DND-41 (cell line): ENCODE results near the gene TMED5.
"Not testable (repeated sequence)": the region's sequence is repeated elsewhere in the genome, so short reads cannot be mapped to it uniquely, and the experiment has no call there.

Experiments
- ATAC-seq: fragments of 200-7000 bp; cut with Tn5 transposase; 3 replicates; pipeline ENCODE4 v1.9.1; 2021; ENCODE audit warnings: low read depth; ENCODE audit not compliant: insufficient read depth
- DNase-seq: peaks from one replicate; pipeline ENCODE4 v3.0.0-alpha.2; 2020
- H2AFZ ChIP-seq: 2 replicates; pipeline ENCODE4 v1.6.0; 2012; ENCODE audit warnings: low read depth, low read length
- H3K27ac ChIP-seq: 2 replicates; pipeline ENCODE4 v1.5.1; 2012; ENCODE audit warnings: low read length, inconsistent platforms
- H3K27me3 ChIP-seq: fragments of 200-600 bp; sonication (generic); 2 replicates; pipeline ENCODE4 v1.6.0; 2012; ENCODE audit warnings: low read length, mild to moderate bottlenecking, inconsistent platforms; ENCODE audit not compliant: insufficient read depth, poor library complexity
- H3K36me3 ChIP-seq: 2 replicates; pipeline ENCODE4 v1.5.1; 2012; ENCODE audit warnings: low read length, inconsistent platforms; ENCODE audit not compliant: insufficient read depth
- H3K4me1 ChIP-seq: 2 replicates; pipeline ENCODE4 v1.5.1; 2012; ENCODE audit warnings: mild to moderate bottlenecking, low read length; ENCODE audit not compliant: insufficient read depth
- H3K4me2 ChIP-seq: 2 replicates; pipeline ENCODE4 v1.6.0; 2012; ENCODE audit warnings: mild to moderate bottlenecking, moderate library complexity, low read length, inconsistent platforms; ENCODE audit not compliant: insufficient read depth
- H3K4me3 ChIP-seq, 2 experiments: fragments of 200-600 bp in 1 of 2; shearing (Covaris generic) in 1 of 2; 2 replicates each; pipeline ENCODE4 v1.5.1; 2012 to 2016; ENCODE audit warnings: inconsistent platforms in 2 of 2, low read length in 2 of 2, mild to moderate bottlenecking in 2 of 2, low read depth in 1 of 2, moderate library complexity in 1 of 2
- H3K79me2 ChIP-seq: 2 replicates; pipeline ENCODE4 v1.6.0; 2012; ENCODE audit warnings: low read length, inconsistent platforms; ENCODE audit not compliant: insufficient read depth
- H3K9ac ChIP-seq: 2 replicates; pipeline ENCODE4 v1.6.0; 2012; ENCODE audit warnings: low read depth, mild to moderate bottlenecking, inconsistent platforms, low read length, moderate library complexity
- H3K9me3 ChIP-seq: 2 replicates; pipeline ENCODE4 v1.5.1; 2012; ENCODE audit warnings: low read length, moderate library complexity, mild to moderate bottlenecking, inconsistent platforms; ENCODE audit not compliant: insufficient read depth, severe bottlenecking
- H4K20me1 ChIP-seq: 2 replicates; pipeline ENCODE4 v1.6.0; 2012; ENCODE audit warnings: low read length; ENCODE audit not compliant: insufficient read depth
- EZH2 ChIP-seq: IDR thresholded peaks from 3 replicates; pipeline ENCODE4 v1.6.1; 2012; ENCODE audit warnings: borderline replicate concordance, low read depth, mild to moderate bottlenecking, moderate library complexity, low read length, inconsistent platforms; ENCODE audit not compliant: severe bottlenecking
- TF ChIP-seq, protein P1 (sequence below): IDR thresholded peaks from 2 replicates; pipeline ENCODE4 v1.5.1; 2012; ENCODE audit warnings: borderline replicate concordance, low read length, moderate library complexity, mild to moderate bottlenecking; ENCODE audit not compliant: poor library complexity, severe bottlenecking; ENCODE audit errors: extremely low read depth

The TMED5 gene

DNA sequence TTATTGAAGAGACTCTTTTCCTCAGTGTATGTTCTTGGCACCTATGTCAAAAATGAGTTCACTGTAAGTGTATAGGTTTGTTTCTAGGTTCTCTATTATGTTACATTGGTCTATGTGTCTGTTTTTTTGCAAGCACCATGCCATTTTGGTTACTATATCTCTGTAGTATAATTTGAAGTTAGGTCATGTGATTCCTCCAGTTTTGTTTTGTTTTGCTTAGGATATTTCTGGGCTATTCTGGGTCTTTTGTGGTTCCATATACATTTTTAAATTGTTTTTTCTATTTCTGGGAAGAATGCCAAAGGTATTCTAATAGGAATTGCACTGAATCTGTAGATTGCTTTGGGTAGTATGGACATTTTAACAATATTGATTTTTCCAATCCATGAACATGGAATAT, 13.2 kb downstream of the TMED5 start:
- no peak for DNase-seq
- Histone ChIP-seq H3K27ac (no peak overlapping the region), H4K20me1 (peaks cover 20% of the 10 kb centered on the region; the same call in 1 of the 2 replicates), H3K36me3 (peaks cover 7% of the 10 kb centered on the region; the same call in 1 of the 2 replicates), H3K27me3 (no peaks in the 10 kb centered on the region), H3K4me1 (peaks cover 25% of the 10 kb centered on the region), H3K79me2 (peaks cover 96% of the 10 kb centered on the region), H2AFZ (no peak overlapping the region), H3K9ac (no peak overlapping the region), H3K9me3 (no peaks in the 10 kb centered on the region), H3K4me2 (no peak overlapping the region), H3K4me3 (no peak overlapping the region)
- no peak for ATAC-seq
- TF ChIP-seq, protein P1, sequence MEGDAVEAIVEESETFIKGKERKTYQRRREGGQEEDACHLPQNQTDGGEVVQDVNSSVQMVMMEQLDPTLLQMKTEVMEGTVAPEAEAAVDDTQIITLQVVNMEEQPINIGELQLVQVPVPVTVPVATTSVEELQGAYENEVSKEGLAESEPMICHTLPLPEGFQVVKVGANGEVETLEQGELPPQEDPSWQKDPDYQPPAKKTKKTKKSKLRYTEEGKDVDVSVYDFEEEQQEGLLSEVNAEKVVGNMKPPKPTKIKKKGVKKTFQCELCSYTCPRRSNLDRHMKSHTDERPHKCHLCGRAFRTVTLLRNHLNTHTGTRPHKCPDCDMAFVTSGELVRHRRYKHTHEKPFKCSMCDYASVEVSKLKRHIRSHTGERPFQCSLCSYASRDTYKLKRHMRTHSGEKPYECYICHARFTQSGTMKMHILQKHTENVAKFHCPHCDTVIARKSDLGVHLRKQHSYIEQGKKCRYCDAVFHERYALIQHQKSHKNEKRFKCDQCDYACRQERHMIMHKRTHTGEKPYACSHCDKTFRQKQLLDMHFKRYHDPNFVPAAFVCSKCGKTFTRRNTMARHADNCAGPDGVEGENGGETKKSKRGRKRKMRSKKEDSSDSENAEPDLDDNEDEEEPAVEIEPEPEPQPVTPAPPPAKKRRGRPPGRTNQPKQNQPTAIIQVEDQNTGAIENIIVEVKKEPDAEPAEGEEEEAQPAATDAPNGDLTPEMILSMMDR = no peak
- no peak for TF ChIP-seq EZH2

DNA sequence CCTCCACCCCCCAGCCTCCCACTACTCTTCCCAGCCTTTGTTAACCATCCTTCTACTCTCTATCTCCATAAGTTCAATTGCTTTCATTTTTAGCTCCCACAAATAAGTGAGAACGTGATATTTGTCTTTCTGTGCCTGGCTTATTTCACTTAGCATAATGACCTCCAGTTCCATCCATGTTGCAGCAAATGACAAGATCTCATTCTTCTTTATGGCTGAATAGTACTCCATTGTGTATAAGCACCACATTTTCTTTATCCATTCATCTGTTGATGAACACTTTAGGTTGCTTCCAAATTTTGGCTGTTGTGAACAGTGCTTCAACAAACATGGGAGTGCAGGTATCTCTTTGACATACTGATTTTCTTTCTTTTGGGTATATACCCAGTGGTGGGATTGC, 14.3 kb downstream of the TMED5 start:
- not testable (repeated sequence) for ATAC-seq, H3K9me3 ChIP-seq

DNA sequence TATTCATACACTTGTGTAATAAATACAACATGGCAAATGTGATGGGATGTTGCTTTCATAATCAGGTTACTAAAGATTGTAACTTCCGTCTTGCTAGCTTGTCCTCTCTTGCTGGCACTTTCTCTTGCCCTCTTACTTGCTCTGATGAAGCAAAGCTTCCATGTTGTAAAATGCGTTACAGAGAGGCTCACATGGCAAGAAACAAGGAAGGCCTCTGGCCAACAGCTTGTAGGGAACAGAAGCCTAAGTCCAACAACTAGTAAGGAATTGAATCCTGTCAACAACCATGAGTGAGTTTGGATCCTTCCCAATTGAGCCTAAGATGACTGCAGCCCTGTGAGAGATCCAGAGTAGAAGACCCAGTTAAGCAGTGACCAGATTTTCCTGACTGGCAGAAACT, 15.4 kb downstream of the TMED5 start:
- DNase-seq (no peak), ATAC-seq (no peak)
- peaks cover 99% of the 10 kb centered on the region for H3K79me2 ChIP-seq
- TF ChIP-seq EZH2 = no peak
- TF ChIP-seq, protein P1 = no peak
- H3K4me3 ChIP-seq = no peak overlapping the region
- no peak overlapping the region for H3K9ac ChIP-seq
- H3K27ac ChIP-seq = no peak overlapping the region
- peaks cover 19% of the 10 kb centered on the region; the same call in 1 of the 2 replicates for H4K20me1 ChIP-seq
- H3K4me1 ChIP-seq = peaks cover 5% of the 10 kb centered on the region; the same call in 1 of the 2 replicates
- H2AFZ ChIP-seq = no peak overlapping the region
- no peaks in the 10 kb centered on the region for H3K9me3 ChIP-seq
- no peaks in the 10 kb centered on the region for H3K27me3 ChIP-seq
- peaks cover 11% of the 10 kb centered on the region; the same call in 1 of the 2 replicates for H3K36me3 ChIP-seq
- H3K4me2 ChIP-seq = no peak overlapping the region

More for the DNA sequence above, 14.3 kb downstream of the TMED5 start:
- peaks cover 16% of the 10 kb centered on the region for H3K4me1 ChIP-seq
- H4K20me1 ChIP-seq = peaks cover 26% of the 10 kb centered on the region; the same call in 1 of the 2 replicates
- H3K9ac ChIP-seq, H3K27ac ChIP-seq, H3K4me3 ChIP-seq, DNase-seq, H2AFZ ChIP-seq, H3K4me2 ChIP-seq, H3K27me3 ChIP-seq: not testable (repeated sequence)
- peaks cover 99% of the 10 kb centered on the region for H3K79me2 ChIP-seq
- peaks cover 11% of the 10 kb centered on the region; the same call in 1 of the 2 replicates for H3K36me3 ChIP-seq

DNA sequence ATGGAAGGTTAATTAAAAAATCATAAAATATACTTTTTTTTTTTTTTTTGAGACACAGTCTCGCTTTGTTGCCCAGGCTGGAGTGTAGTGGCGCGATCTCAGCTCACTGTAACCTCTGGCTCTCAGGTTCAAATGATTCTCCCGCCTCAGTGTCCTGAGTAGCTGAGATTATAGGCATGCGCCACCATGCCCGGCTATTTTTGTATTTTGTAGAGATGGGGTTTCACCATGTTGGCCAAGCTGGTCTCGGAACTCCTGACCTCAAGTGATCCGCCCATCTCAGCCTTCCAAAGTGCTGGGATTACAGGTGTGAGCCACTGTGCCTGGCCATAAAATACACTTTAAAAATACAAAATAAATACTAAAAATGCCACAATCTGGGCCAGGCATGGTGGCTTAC, 16.9 kb downstream of the TMED5 start:
- H3K36me3 ChIP-seq = peaks cover 23% of the 10 kb centered on the region; the same call in 1 of the 2 replicates
- DNase-seq, H3K27ac ChIP-seq, H3K9me3 ChIP-seq, ATAC-seq, H3K4me2 ChIP-seq, H2AFZ ChIP-seq, H3K4me1 ChIP-seq, H3K4me3 ChIP-seq, H3K27me3 ChIP-seq, H3K9ac ChIP-seq: not testable (repeated sequence)
- peaks cover 97% of the 10 kb centered on the region for H3K79me2 ChIP-seq
- peaks cover 19% of the 10 kb centered on the region; the same call in 1 of the 2 replicates for H4K20me1 ChIP-seq
